ENCODE measurements around the gene EXT2. TPM values are rescaled to one million over a fixed set of nuclear protein-coding genes. Genes with fewer than 3 reads are reported as not detected.

The EXT2 gene
- total and polyA plus RNA-seq, 2 of the 13 experiments (the other 11 are each of a cell fraction or from before 2014, with no cell fraction given), result 61.5 to 68.7 TPM

GRCh38 chr11:44212128-44212527 is 116.7 kb downstream of the EXT2 start:
- FAIRE-seq, result no peak
- no TSS peak for BruUV-seq (replicated peaks)

GRCh38 chr11:44213148-44213547 is 117.7 kb downstream of the EXT2 start:
- 100% methylated on average over 1 of the region's 1 CpG for WGBS (ENCODE audit: low lambda C conversion rate)
- intact Hi-C loops (cut with micrococcal nuclease; ENCODE audit: unreplicated experiment), result no loop called here
- Histone ChIP-seq H3K4me2 (ENCODE audit: low read depth, low read length) (no peak overlapping the region), H3K4me1 (ENCODE audit: insufficient read depth, low read length) (peaks cover 13% of the 10 kb centered on the region), H3K9me3 (ENCODE audit: low read length) (no peaks in the 10 kb centered on the region), H3K36me3 (replicated peaks in 1 of 2; ENCODE audit: control insufficient read depth in 1 of 2, insufficient read depth in 2 of 2, low read length in 2 of 2) (no peaks in the 10 kb centered on the region), H3K27me3 (ENCODE audit: control insufficient read depth in 1 of 2, insufficient read depth in 2 of 2, low read length in 2 of 2) (no peaks in the 10 kb centered on the region), H2AFZ (ENCODE audit: low read length) (no peak overlapping the region), H3K79me2 (ENCODE audit: insufficient read depth, low read length) (no peaks in the 10 kb centered on the region), H4K20me1 (ENCODE audit: insufficient read depth, low read length) (no peaks in the 10 kb centered on the region), H3K4me3 (replicated peaks in 1 of 3; ENCODE audit: insufficient read depth in 1 of 3, low read depth in 2 of 3, low read length in 3 of 3) (no peak overlapping the region), H3K27ac (ENCODE audit: extremely low read length, insufficient read depth, low read length) (no peak overlapping the region), H3K9ac (ENCODE audit: insufficient read depth, low read depth, low read length) (no peak overlapping the region)
- CTCF ChIA-PET (ENCODE audit: low intra/inter-chr PET ratio, low total read pairs), result no interaction called here
- in situ Hi-C loops (cut with HindIII; ENCODE audit: extremely low pct_ligation_motif_present, low pct_unique_long_range_greater_than_20kb), result no loop called here
- FAIRE-seq (no peak), DNase-seq (ENCODE audit: low spot score) (no peak), ATAC-seq (no peak)
- no TSS peak for BruUV-seq (replicated peaks)
- POLR2A ChIA-PET, result no interaction called here
- TF ChIP-seq ERF (CRISPR knock-in tag; IDR thresholded peaks at IDR 0.05), result no peak
- TF ChIP-seq CREB1 (IDR thresholded peaks at IDR 0.05), result no peak
- TF ChIP-seq CREB1 (CRISPR knock-in tag; IDR thresholded peaks at IDR 0.05), result no peak
- TF ChIP-seq UBTF (CRISPR knock-in tag; IDR thresholded peaks at IDR 0.05), result no peak
- TF ChIP-seq ZNF451 (CRISPR knock-in tag; IDR thresholded peaks at IDR 0.05), result no peak
- TF ChIP-seq ZNF326 (CRISPR knock-in tag; IDR thresholded peaks at IDR 0.05; ENCODE audit: borderline replicate concordance), result no peak
- no peak for TF ChIP-seq ZNF576 (CRISPR knock-in tag; IDR thresholded peaks at IDR 0.05)
- no peak for TF ChIP-seq CBX5 (CRISPR knock-in tag; IDR thresholded peaks at IDR 0.05; ENCODE audit: borderline replicate concordance)
- TF ChIP-seq TBP (CRISPR knock-in tag; IDR thresholded peaks at IDR 0.05), result no peak
- no peak for TF ChIP-seq ZNF441 (CRISPR knock-in tag; IDR thresholded peaks at IDR 0.05; ENCODE audit: borderline replicate concordance)
- TF ChIP-seq MEIS1 (CRISPR knock-in tag; IDR thresholded peaks at IDR 0.05; ENCODE audit: borderline replicate concordance), result no peak
- no peak for TF ChIP-seq CERS6 (CRISPR knock-in tag; IDR thresholded peaks at IDR 0.05)
- no peak for TF ChIP-seq ZNF563 (CRISPR knock-in tag; IDR thresholded peaks at IDR 0.05)
- TF ChIP-seq ZNF432 (CRISPR knock-in tag; IDR thresholded peaks at IDR 0.05; ENCODE audit: borderline replicate concordance), result no peak
- no peak for TF ChIP-seq ZNF547 (CRISPR knock-in tag; IDR thresholded peaks at IDR 0.05)
- no peak for TF ChIP-seq AGO1 (IDR thresholded peaks at IDR 0.05; ENCODE audit: low read depth, low read length, poor library complexity, severe bottlenecking)

More at GRCh38 chr11:44212128-44212527, 116.7 kb downstream of the EXT2 start:
- H3K27me3 ChIP-seq (ENCODE audit: control insufficient read depth in 1 of 2, insufficient read depth in 2 of 2, low read length in 2 of 2), result no peaks in the 10 kb centered on the region
- H3K4me2 ChIP-seq (ENCODE audit: low read depth, low read length), result no peak overlapping the region
- no peaks in the 10 kb centered on the region for H3K9me3 ChIP-seq (ENCODE audit: low read length)
- ATAC-seq (no peak), DNase-seq (ENCODE audit: low spot score) (no peak)
- no peak overlapping the region for H3K27ac ChIP-seq (ENCODE audit: extremely low read length, insufficient read depth, low read length)
- POLR2A ChIA-PET, result no interaction called here
- WGBS (ENCODE audit: low lambda C conversion rate), result 98% methylated on average over 6 of the region's 6 CpGs
- TF ChIP-seq ZC3H13 (CRISPR knock-in tag; IDR thresholded peaks at IDR 0.05), result no peak
- no peak for TF ChIP-seq ZBTB8A (CRISPR knock-in tag; IDR thresholded peaks at IDR 0.05; ENCODE audit: borderline replicate concordance, low read depth)
- TF ChIP-seq ZFP1 (CRISPR knock-in tag; IDR thresholded peaks at IDR 0.05), result no peak
- TF ChIP-seq NR1H2 (CRISPR knock-in tag; IDR thresholded peaks at IDR 0.05; ENCODE audit: borderline replicate concordance, low read depth), result no peak
- TF ChIP-seq ZNF230 (CRISPR knock-in tag; IDR thresholded peaks at IDR 0.05), result no peak
- no peak overlapping the region for H2AFZ ChIP-seq (ENCODE audit: low read length)
- peaks cover 16% of the 10 kb centered on the region for H3K4me1 ChIP-seq (ENCODE audit: insufficient read depth, low read length)
- no peak overlapping the region for H3K9ac ChIP-seq (ENCODE audit: insufficient read depth, low read depth, low read length)
- no peak overlapping the region for H3K4me3 ChIP-seq (replicated peaks in 1 of 3; ENCODE audit: insufficient read depth in 1 of 3, low read depth in 2 of 3, low read length in 3 of 3)
- no peaks in the 10 kb centered on the region; a peak in 1 of 5 replicates for H3K36me3 ChIP-seq (replicated peaks in 1 of 2; ENCODE audit: control insufficient read depth in 1 of 2, insufficient read depth in 2 of 2, low read length in 2 of 2)
- intact Hi-C loops (cut with micrococcal nuclease; ENCODE audit: unreplicated experiment) (no loop called here), in situ Hi-C loops (cut with HindIII; ENCODE audit: extremely low pct_ligation_motif_present, low pct_unique_long_range_greater_than_20kb) (no loop called here)
- no peaks in the 10 kb centered on the region for H3K79me2 ChIP-seq (ENCODE audit: insufficient read depth, low read length)
- H4K20me1 ChIP-seq (ENCODE audit: insufficient read depth, low read length), result no peaks in the 10 kb centered on the region
- CTCF ChIA-PET (ENCODE audit: low intra/inter-chr PET ratio, low total read pairs), result no interaction called here
